ENCODE data around the gene LRRFIP1. TPM values are rescaled to one million over a fixed set of nuclear protein-coding genes. Genes with fewer than 3 reads are reported as not detected.

Gene LRRFIP1
- total RNA-seq, 1 donor from 2014 or later: 37.1 TPM

DNA sequence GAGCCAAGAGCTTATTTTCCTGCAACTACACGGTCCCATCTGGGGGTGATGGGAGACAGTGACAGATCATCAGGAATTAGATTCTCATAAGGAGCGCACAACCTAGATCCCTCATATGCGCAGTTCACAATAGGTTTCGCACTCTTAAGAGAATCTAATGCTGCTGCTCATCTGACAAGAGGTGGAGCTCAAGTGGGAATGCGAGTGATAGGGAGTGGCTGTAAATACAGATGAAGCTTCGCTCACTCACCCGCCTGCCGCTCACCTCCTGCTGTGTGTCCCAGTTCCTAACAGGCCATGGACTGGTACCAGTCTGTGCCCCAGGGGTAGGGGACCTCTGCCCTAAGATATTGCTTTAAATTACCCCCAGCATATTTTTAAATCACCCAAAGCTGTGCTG is 10.8 kb downstream of the LRRFIP1 start:
- TF ChIP-seq CTCF (conservative IDR thresholded peaks at IDR 0.05): no peak
- Mint-ChIP-seq H3K36me3 (ENCODE audit: low read depth) (peaks cover 33% of the 10 kb centered on the region), H3K9me3 (peaks cover 10% of the 10 kb centered on the region)

DNA sequence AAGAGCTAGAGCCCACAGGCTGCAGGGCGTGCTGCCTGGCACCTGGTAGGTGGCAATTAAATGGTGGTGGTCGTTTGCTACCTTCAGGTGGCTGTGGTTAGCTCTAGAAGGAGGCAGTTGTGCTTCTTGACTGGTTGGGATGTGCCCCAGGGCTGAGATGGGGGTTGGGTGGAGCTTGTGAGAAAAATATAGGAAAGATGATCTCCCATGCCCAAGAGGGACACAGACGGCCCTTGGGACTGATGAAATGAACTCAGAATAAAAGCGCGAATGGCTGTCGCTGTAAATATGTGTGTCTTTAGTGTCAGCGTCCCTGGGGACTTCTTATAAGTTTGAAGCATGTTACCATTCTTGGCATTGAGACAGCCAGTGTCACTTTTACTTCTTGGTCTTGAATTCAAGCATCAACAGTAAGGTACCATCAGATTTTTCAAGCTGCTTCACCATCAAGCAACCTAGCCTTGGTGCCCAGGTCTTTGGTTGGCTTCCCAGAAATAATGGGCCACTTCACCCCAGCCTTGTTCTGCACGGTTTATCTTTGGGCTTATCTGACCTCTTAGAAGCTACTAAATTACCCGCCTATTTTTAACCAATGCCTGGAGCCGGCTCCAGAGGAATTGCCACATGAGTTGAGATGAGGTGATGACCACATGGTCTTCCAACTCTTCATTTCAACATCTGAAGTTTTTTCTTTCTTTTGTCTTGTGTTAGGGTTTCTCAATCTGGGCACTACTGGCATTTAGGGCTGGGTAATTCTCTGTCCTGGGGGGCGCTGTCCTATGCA is 11.9 kb downstream of the LRRFIP1 start:
- no peak for DNase-seq (ENCODE audit: low read depth, low spot score)
- TF ChIP-seq CTCF (conservative IDR thresholded peaks at IDR 0.05): no peak
- H3K27me3 Mint-ChIP-seq (ENCODE audit: low read depth): no peaks in the 10 kb centered on the region
- H3K36me3 Mint-ChIP-seq (ENCODE audit: low read depth): peaks cover 35% of the 10 kb centered on the region
- H3K4me3 Mint-ChIP-seq: no peak overlapping the region
- H3K9me3 Mint-ChIP-seq: peaks cover 10% of the 10 kb centered on the region
- peaks cover 4% of the 10 kb centered on the region for H3K4me1 Mint-ChIP-seq
- H3K27ac Mint-ChIP-seq (ENCODE audit: unreplicated experiment): no peak overlapping the region

More for the DNA sequence above, 10.8 kb downstream of the LRRFIP1 start:
- Mint-ChIP-seq H3K27ac (ENCODE audit: unreplicated experiment) (no peak overlapping the region), H3K4me3 (no peak overlapping the region), H3K27me3 (ENCODE audit: low read depth) (no peaks in the 10 kb centered on the region), H3K4me1 (peaks cover 4% of the 10 kb centered on the region)
- DNase-seq (ENCODE audit: low read depth, low spot score): no peak

DNA sequence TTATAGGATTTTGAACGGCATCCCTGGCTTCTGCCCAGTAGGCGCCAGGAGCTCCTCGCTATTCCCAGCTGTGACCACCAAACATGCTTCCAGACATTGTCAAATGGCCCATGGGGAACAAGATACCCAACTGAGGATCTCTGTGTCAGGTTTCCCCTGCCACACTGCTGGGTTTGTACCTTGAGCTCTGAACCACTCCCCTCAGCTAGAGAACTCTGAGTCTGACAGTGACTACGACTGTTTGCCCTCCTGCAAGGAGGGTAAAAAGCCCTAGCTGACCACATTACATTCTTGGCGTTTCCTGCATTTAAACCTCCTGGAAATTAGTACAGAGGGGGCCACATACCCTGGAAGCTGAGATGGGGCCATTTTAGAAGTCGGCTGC is 12.4 kb downstream of the LRRFIP1 start:
- Mint-ChIP-seq H3K9me3 (peaks cover 4% of the 10 kb centered on the region), H3K27ac (ENCODE audit: unreplicated experiment) (no peak overlapping the region), H3K4me3 (no peak overlapping the region), H3K27me3 (ENCODE audit: low read depth) (no peaks in the 10 kb centered on the region), H3K4me1 (peaks cover 4% of the 10 kb centered on the region), H3K36me3 (ENCODE audit: low read depth) (peaks cover 33% of the 10 kb centered on the region)
- no peak for TF ChIP-seq CTCF (conservative IDR thresholded peaks at IDR 0.05)
- no peak for DNase-seq (ENCODE audit: low read depth, low spot score)

GRCh38 chr2:237640493-237640998 is 13.2 kb downstream of the LRRFIP1 start:
- no peak overlapping the region for H3K4me3 Mint-ChIP-seq
- TF ChIP-seq CTCF (conservative IDR thresholded peaks at IDR 0.05): no peak
- no peaks in the 10 kb centered on the region for H3K27me3 Mint-ChIP-seq (ENCODE audit: low read depth)
- DNase-seq (ENCODE audit: low read depth, low spot score): no peak
- H3K9me3 Mint-ChIP-seq: peaks cover 3% of the 10 kb centered on the region
- no peak overlapping the region for H3K27ac Mint-ChIP-seq (ENCODE audit: unreplicated experiment)
- peaks cover 34% of the 10 kb centered on the region for H3K36me3 Mint-ChIP-seq (ENCODE audit: low read depth)
- peaks cover 4% of the 10 kb centered on the region for H3K4me1 Mint-ChIP-seq

GRCh38 chr2:237642038-237642734 is 14.8 kb downstream of the LRRFIP1 start:
- no peak for DNase-seq (ENCODE audit: low read depth, low spot score)
- peaks cover 7% of the 10 kb centered on the region for H3K4me1 Mint-ChIP-seq
- no peaks in the 10 kb centered on the region for H3K27me3 Mint-ChIP-seq (ENCODE audit: low read depth)
- no peak for TF ChIP-seq CTCF (conservative IDR thresholded peaks at IDR 0.05)
- H3K27ac Mint-ChIP-seq (ENCODE audit: unreplicated experiment): no peak overlapping the region
- no peak overlapping the region for H3K4me3 Mint-ChIP-seq
- peaks cover 30% of the 10 kb centered on the region for H3K36me3 Mint-ChIP-seq (ENCODE audit: low read depth)
- H3K9me3 Mint-ChIP-seq: peaks cover 3% of the 10 kb centered on the region

All from neural crest cell (in vitro differentiated cells).